HEK293T (cell line): Measurements from ENCODE around the gene SSH2.
A peak's percentile ranks its signal among the peaks of the same experiment; 100 is the strongest.

ENCODE experiments used
- ELF4 ChIP-seq: fragments of 450-650 bp; IDR thresholded peaks from 2 replicates; pipeline ENCODE4 v1.6.1; 2017; ENCODE audit warnings: antibody characterized with exemption
- FOXK2 ChIP-seq: fragments of 450-650 bp; IDR thresholded peaks from 2 replicates; pipeline ENCODE4 v1.6.1; 2016; ENCODE audit warnings: mild to moderate bottlenecking
- FOXM1 ChIP-seq: fragments of 450-650 bp; IDR thresholded peaks from 2 replicates; pipeline ENCODE4 v1.6.1; 2017; ENCODE audit warnings: mild to moderate bottlenecking, borderline replicate concordance
- L3MBTL2 ChIP-seq: fragments of 450-650 bp; conservative IDR thresholded peaks from 2 replicates; pipeline ENCODE4 v1.6.1; 2016; ENCODE audit warnings: mild to moderate bottlenecking
- NFRKB ChIP-seq: fragments of 450-650 bp; IDR thresholded peaks from 2 replicates; pipeline ENCODE4 v1.6.1; 2016; ENCODE audit warnings: mild to moderate bottlenecking, moderate library complexity
- SP1 ChIP-seq: fragments of 450-650 bp; IDR thresholded peaks from 2 replicates; pipeline ENCODE4 v1.6.1; 2017
- TARDBP ChIP-seq: fragments of 450-650 bp; IDR thresholded peaks from 2 replicates; pipeline ENCODE4 v1.6.1; 2016

- TF ChIP-seq ELF4 (no peak), FOXM1 (no peak), SP1 (no peak), NFRKB (no peak), TARDBP (no peak), FOXK2 (no peak), L3MBTL2 (peak; percentile 95)
Observed at GRCh38 chr17:29591146-29591736, 338.8 kb downstream of the SSH2 start.
